Left cardiac atrium (tissue), 4 donors: Measurements from ENCODE around the gene PITPNB. TPM values are rescaled to one million over a fixed set of nuclear protein-coding genes. Genes with fewer than 3 reads are reported as not detected.
A peak's percentile ranks its signal among the peaks of the same experiment; 100 is the strongest.

Experiments
- ATAC-seq, 2 donors: fragments of 200-7000 bp; cut with Tn5 transposase; one replicate each; pipeline ENCODE4 v1.9.1; 2020; ENCODE audit warnings: mild to moderate bottlenecking in 2 of 2, moderate library complexity in 2 of 2
- DNase-seq: peaks from one replicate; pipeline ENCODE4 v3.0.0-alpha.2; 2020
- intact Hi-C, 2 donors: fragments of 100-400 bp; cut with DNase I; formaldehyde crosslinking; loops; one replicate each; pipeline versions ENCODE4 v1.14.1 to v1.15.1; 2022 to 2023
- total RNA-seq, 2 donors: library from RNA; stranded (reverse); fragmentation: NEBNext Ultra II Directional; extraction: Animal tissue kit (Norgen Biotek cat#: 25700); gene quantifications; one replicate each; pipeline ENCODE4 v1.2.1, GENCODE V29; 2021
- donor health status: DM: no; HTN: yes; CAD: no.
- donor health status: DM: no; HTN: yes; CAD: no; lungs with severe emphysema.
- donor health status: DM: yes; HTN: yes; CAD: no.
- donor health status: Dilated cardiomyopathy.

PITPNB gene
- total RNA-seq, 2 donors from 2014 or later: 51.0 to 82.1 TPM

DNA sequence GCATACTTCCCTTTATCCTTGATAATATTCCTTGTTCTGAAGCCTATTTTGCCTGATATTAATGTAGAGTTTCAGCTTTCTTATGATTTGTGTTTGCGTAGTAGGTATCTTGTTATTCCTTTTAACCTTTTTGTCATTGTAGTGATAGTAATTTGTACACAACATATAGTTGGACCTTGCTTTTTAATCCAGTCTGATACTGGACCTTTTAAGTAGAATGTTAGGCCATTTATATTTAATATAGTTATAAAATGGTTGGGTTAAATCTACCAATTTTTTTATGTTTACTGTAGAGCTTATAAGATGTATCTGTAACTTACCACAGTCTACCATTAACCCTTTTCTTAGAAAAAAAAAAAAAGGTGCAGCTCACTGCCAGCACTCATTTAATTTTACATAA is 8.6 kb upstream of the PITPNB start:
- intact Hi-C loops: no loop called here
- DNase-seq (no peak), ATAC-seq (no peak)

DNA sequence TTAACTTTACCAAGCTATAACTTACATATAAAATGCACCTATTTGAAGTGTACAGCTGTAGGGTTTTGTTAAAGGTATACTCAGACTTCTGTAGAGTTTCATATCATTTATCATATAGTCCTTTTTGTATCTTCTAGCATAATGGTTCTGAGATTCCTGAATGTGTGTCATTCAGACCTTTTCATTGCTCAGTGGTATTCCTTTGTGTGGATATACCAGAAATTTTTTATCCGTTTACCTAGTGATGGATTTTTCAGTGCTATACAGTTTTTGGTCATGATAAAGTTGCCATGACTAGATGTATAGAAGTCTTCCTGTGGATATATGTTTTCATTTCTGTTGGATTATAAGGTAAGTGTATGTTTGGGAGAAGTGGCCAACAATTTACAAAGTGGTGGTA is 6.3 kb upstream of the PITPNB start:
- intact Hi-C loops: no loop called here
- DNase-seq: no peak
- no peak for ATAC-seq

DNA sequence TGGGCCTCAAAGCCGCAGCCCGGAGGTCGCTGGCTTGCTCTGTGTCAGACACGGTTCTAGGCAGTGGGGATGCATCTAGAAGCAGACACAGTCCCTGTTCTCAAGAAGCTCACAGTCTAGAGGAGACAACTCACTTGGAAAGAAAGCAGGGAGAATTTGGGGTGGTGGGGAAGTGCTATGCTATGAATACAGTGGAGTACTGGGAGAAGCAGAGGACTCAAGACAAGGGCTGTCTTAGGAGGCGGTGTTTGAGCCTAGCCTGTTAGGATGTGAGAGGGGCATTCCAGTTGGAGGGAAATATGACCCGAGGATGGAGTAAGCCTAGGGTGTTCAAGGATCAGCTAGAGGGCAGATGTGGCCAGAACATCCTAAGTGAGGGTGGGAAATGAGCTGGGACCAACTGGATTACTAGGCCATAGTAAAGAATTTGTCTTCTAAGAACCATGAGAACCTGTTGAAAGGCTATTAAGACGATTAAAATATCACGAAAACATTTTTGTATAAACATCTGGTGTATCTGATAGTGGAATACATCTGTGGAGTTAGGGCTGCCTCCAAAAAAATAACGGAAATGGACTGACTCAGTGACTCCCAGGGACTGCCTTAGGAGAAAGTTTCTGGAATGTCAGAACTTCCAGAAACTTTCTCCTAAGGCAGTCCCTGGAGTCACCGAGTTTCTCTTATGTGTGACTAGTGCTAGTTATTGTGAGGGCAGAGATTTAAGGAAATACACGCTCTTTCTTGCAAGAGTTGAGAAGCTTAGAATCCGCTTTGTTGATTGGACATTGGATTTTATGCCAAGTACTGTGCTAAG is 1.1 kb upstream of the PITPNB start:
- intact Hi-C loops: no loop called here
- peak; percentile 28 for DNase-seq
- ATAC-seq: peak; percentile 28 to 59

DNA sequence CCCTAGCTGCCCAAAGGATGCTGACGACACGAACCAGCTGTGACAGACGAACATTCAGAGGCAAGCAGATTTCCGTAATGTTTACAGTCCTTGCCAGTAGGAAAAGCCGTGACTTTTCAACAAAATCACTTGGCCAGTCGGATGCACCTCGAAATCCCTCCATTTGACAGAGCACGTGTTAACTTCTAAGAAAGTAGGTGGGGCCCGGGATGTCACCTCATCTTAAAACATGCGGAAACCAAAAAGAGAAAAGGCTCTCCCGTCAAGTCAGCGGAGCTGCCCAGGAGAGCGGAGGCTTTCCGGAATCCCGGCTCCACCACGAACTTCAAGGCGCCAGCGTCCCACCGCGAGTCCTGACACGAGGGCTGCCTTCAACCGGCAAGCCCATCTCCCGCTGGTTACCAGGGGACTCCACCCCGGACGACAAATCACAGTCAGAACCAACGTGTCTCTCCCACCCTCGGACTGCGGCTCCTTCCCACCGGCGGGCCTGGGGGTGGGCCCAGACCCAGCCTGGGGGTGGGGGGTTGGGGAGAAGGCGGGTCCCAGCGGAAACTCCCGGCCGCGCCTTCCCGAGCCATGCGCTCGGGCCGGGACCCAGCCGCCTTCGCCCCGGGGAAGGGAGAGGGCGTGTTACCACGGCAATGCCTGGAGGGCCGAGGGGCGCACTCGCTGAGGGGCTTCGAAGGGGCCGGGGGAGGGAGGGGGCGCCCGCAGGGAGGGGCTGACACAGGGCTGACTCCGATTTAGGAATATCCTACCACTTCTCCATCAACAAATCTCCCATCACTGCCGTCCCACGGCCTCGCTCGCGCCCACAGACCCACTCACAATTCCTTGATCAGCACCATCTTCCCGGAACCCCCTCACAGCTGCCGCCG is 475 bp downstream of the PITPNB start:
- ATAC-seq (peak; percentile 58 to 80), DNase-seq (peak; percentile 69)
- intact Hi-C loops: no loop called here

DNA sequence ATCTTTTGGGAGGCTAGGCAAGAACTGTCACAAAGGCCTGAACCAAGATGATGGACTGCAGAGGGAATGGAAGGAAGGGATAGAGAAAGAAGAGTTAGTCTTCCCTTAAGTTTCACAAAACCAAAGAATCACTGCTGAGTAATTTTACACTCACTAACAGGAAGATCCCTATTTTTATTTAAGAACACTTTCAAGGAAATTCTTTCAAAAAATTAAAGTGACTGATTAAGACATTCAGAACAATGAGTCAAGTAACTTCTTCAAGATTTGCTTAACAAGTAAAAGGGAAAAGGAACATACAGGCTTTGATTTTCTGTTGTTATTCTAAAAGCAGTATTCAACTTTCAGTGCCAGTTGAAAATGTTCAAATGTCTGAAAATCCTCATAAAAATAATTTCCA is 3.1 kb downstream of the PITPNB start:
- no peak for ATAC-seq
- no peak for DNase-seq
- intact Hi-C loops: no loop called here

GRCh38 chr22:27913162-27913741 is 5.8 kb downstream of the PITPNB start:
- ATAC-seq (peak; percentile 90 to 95), DNase-seq (no peak)
- intact Hi-C loops: no loop called here

DNA sequence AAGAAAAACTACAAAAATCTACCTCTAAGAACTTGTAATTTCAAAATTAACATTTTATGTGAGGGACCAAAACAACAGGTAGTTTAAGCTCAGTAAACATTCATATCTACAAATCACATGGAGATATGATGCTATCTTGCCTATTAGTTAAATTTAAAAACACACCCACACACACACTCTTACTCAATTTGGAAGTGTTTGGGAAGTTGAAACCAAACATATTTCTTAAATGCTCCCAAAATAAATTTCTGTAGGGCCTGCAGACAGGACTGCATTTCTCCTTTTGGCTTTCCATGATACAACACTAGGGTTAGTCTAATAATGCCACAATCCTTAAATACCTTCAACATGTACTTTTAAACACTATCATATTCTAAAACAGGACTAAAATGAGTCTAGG is 7.0 kb downstream of the PITPNB start:
- DNase-seq (no peak), ATAC-seq (no peak)
- intact Hi-C loops: no loop called here

- intact Hi-C loops: no loop called here
- DNase-seq (no peak), ATAC-seq (no peak)
Observed at GRCh38 chr22:27911330-27911729, 7.7 kb downstream of the PITPNB start.

GRCh38 chr22:27906241-27906640 is 12.8 kb downstream of the PITPNB start:
- intact Hi-C loops: no loop called here
- no peak for ATAC-seq

DNA sequence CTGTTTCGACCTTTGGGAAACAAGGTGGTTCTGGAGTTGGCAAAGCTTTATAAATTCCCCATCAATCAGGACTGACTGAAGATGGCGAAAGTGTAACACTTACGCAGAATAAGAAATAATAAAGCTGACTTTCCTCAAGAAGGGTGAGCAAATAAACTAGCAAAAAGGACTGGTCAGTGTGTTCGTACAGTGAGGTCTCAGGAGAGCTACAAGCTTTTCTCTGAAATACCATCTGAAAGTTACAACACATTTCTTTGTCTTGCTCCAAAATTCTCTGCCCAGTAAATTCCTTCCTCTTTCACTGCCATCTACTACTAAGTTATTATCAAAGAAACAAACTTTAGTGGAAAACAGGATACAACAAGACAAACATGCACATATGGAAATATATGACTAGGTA is 13.4 kb downstream of the PITPNB start:
- ATAC-seq: peak in 1 of 2 donors; percentile 55
- no peak for DNase-seq
- intact Hi-C loops: no loop called here

More at GRCh38 chr22:27906241-27906640, 12.8 kb downstream of the PITPNB start:
- no peak for DNase-seq

DNA sequence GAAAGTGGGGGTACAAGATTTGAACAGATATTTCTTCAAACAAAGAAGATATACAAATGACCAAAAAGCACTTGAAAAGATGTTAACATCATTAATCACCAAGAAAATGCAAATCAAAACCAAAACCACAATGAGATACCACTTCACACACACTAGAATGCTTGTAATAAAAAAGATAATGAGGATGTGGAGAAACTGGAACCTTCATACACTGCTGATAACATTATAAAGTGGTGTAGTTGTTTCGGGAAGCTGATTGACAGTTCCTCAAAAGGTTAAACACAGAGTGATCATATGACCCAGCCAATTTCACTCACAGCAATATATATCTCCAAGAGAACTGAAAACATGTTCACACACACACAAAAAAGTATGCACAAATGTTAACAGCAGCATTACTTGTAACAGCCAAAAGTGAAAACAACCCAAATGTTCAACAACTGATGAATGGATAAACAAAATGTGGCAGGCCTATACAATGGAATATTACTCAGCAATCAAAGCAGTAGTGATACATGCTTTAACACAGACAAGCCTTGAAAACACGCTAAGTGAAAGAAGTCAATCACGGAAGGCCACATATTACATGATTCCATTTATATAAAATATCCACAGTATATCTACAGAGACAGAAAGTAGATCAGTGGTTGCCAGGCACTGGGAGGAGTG is 15.1 kb downstream of the PITPNB start:
- DNase-seq (no peak), ATAC-seq (no peak)
- intact Hi-C loops: no loop called here

DNA sequence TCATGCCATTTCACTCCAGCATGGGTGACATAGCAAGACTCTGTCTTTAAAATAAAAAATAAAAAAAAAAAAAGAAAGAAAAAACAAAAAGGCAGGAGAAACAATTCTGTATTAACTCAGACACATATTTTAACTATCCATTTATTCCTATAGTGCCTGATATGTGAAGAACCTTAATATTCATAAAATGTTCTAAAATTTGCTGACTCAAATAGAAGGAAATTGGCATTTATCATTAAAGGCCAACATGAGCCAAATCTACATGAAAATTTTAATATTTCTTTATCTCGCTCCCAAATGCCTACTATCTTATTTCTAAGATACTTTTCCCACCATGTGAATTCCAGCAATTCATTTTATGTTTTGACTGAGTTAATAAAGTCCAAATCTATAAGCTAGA is 18.9 kb downstream of the PITPNB start:
- ATAC-seq (no peak), DNase-seq (no peak)
- intact Hi-C loops: no loop called here

DNA sequence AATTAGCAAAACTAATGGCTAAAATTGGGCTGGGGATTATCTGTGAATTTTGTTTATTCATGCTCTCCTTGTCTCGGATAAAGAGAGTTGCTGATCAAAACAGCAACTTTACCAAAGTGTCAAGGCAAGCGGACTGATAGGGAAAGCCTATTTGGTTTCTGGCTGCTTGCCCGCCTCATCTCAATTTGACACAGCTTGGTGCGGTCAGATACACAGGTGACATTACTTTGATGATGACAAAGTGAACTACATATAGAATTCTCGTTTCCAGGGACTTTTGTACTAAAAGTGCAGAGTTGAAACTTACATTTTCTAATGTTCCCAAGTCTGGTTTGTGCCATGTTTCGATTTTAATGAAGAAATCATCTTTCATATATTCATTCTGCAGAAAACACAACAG is 22.8 kb downstream of the PITPNB start:
- DNase-seq (peak; percentile 39), ATAC-seq (peak in 1 of 2 donors; percentile 53)
- intact Hi-C loops: no loop called here

- ATAC-seq: no peak
- no peak for DNase-seq
- intact Hi-C loops: no loop called here
Observed at GRCh38 chr22:27895600-27895999, 23.5 kb downstream of the PITPNB start.

DNA sequence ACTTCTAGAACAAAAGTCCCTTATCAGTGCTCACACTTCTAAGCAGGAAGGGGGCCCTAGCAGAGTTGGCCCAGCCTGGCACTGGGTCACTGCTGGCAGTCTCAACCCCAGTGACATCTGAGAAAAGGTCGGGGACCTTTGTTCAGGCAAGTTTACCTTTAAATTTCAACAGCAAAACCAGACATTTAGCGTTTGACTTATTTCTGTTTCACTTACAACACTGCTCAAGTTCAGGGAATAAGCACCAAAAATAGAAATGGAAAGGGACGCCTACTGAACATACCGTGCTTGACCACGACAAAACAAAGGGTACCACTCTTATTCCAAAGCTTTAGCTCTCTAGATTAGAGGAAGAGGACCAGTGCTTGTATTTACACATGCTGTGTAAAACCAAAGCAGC is 26.2 kb downstream of the PITPNB start:
- intact Hi-C loops: no loop called here
- ATAC-seq (no peak), DNase-seq (no peak)

- ATAC-seq (peak in 1 of 2 donors; percentile 26), DNase-seq (no peak)
- intact Hi-C loops: no loop called here
Observed at GRCh38 chr22:27892064-27892463, 27.0 kb downstream of the PITPNB start.

- intact Hi-C loops: loop anchor here (5.0 to 10.0 kb wide), 2 partner anchors 46 to 119 kb away; no protein-coding TSS in a partner anchor
- no peak for ATAC-seq
- DNase-seq: no peak
Observed at GRCh38 chr22:27888310-27888709, 30.7 kb downstream of the PITPNB start.

DNA sequence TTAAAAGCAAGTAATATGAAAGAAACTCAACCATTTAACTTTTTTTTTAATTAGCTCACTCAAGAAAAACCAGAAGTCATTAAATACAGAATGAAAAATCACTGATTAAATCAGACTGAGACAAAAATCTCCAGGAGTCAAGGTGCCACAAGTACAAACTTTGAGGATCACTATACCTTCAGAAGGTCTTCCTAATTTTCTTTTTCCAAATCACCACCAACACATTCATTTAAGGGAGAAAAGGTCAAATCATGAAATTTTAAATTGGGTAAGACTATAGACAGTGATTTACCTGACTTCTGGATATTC is 32.3 kb downstream of the PITPNB start:
- ATAC-seq (no peak), DNase-seq (no peak)
- intact Hi-C loops: loop anchor here (2.0 to 10.0 kb wide), 3 partner anchors 48 to 122 kb away; no protein-coding TSS in a partner anchor
